ENCODE data around the gene FOXP2. TPM values are rescaled to one million over a fixed set of nuclear protein-coding genes. Genes with fewer than 3 reads are reported as not detected.

The FOXP2 gene
- total and polyA plus RNA-seq, 2 donors (not counting 3 experiments of a cell fraction or from before 2014, with no cell fraction given), result 0.37 to 2.7 TPM

DNA sequence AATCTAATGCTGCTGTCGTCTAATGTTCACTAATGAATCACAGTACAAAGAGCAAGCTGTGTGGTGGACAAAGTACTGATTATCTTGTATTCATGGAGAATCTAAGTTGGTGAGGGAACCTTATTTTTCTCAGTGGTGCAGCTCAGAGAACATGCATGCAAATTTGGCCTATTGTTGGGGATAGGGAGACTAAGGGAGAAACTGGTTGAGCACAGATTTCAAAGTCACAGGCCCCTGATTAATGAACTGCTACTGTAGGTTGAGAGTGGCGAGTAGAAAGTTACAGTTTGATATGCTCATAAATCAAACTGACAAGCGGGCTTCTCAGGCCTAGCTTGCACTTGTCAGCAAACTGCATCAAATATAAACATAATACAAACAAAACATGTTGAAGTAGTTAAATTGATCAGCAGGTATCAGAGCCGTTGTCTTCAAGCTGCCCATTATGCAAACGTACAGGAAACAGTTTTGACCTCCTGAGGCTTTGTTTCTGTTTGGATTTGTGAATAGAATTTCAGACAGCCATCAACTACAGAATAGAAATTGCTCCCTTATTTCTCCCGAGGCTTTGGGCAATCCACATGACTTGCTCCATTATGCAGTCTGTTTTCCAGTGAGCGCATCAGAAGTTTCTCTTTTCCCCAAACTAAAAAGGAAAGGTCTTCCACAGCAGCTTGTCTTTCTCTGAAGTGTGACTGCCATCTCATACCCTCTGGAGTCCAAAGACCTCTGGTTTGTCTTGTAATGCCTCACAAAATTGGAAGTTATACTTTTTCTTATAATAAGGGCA is 215.8 kb downstream of the FOXP2 start:
- no peak for TF ChIP-seq POLR2A (IDR thresholded peaks at IDR 0.05; ENCODE audit: low read depth, low read length)
- no peak for TF ChIP-seq JUN (IDR thresholded peaks at IDR 0.05; ENCODE audit: borderline replicate concordance, insufficient read depth, insufficient read length, low read depth)
- TF ChIP-seq, protein P1, sequence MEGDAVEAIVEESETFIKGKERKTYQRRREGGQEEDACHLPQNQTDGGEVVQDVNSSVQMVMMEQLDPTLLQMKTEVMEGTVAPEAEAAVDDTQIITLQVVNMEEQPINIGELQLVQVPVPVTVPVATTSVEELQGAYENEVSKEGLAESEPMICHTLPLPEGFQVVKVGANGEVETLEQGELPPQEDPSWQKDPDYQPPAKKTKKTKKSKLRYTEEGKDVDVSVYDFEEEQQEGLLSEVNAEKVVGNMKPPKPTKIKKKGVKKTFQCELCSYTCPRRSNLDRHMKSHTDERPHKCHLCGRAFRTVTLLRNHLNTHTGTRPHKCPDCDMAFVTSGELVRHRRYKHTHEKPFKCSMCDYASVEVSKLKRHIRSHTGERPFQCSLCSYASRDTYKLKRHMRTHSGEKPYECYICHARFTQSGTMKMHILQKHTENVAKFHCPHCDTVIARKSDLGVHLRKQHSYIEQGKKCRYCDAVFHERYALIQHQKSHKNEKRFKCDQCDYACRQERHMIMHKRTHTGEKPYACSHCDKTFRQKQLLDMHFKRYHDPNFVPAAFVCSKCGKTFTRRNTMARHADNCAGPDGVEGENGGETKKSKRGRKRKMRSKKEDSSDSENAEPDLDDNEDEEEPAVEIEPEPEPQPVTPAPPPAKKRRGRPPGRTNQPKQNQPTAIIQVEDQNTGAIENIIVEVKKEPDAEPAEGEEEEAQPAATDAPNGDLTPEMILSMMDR (IDR thresholded peaks at IDR 0.05; ENCODE audit: extremely low read depth in 1 of 2, insufficient read depth in 1 of 2, low read depth in 1 of 2, low read length in 2 of 2), result no peak
- TF ChIP-seq, protein P2, sequence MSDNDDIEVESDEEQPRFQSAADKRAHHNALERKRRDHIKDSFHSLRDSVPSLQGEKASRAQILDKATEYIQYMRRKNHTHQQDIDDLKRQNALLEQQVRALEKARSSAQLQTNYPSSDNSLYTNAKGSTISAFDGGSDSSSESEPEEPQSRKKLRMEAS (IDR thresholded peaks at IDR 0.05; ENCODE audit: insufficient read depth, insufficient read length), result no peak
- no peak for TF ChIP-seq GATA2 (IDR thresholded peaks at IDR 0.05; ENCODE audit: insufficient read depth, insufficient read length, low read depth, low read length)
- no peak for TF ChIP-seq POLR2AphosphoS5 (IDR thresholded peaks at IDR 0.05; ENCODE audit: insufficient read depth, low read depth, low read length)
- TF ChIP-seq EZH2 (IDR thresholded peaks at IDR 0.05; ENCODE audit: borderline replicate concordance, low read depth, low read length, severe bottlenecking), result no peak
- TF ChIP-seq MYC (IDR thresholded peaks at IDR 0.05; ENCODE audit: low read depth, low read length), result no peak
- TF ChIP-seq FOS (IDR thresholded peaks at IDR 0.05; ENCODE audit: borderline replicate concordance, insufficient read depth, low read length), result no peak
- ChIA-PET CTCF (interaction anchor here (0.9 to 2.5 kb wide), 4 partner anchors 10 to 204 kb away, joined by 3 to 5 read pairs (median 4); no protein-coding TSS in a partner anchor), POLR2A (no interaction called here)

More for the DNA sequence above, 215.8 kb downstream of the FOXP2 start:
- H3K9me1 ChIP-seq (replicated peaks; ENCODE audit: control insufficient read depth, extremely low read depth, insufficient read depth, low read length), result no peaks in the 10 kb centered on the region
- no peaks in the 10 kb centered on the region for H3K27me3 ChIP-seq (ENCODE audit: control insufficient read depth in 2 of 2, insufficient read depth in 2 of 2, low read length in 2 of 2)
- dilution Hi-C loops (cut with MboI; ENCODE audit: extremely low pct_ligation_motif_present, low sequenced_read_pairs) (no loop called here), intact Hi-C loops (cut with micrococcal nuclease) (no loop called here)
- H3K9ac ChIP-seq (replicated peaks; ENCODE audit: extremely low read depth, insufficient read depth, low read length), result no peak overlapping the region
- FAIRE-seq (no peak), DNase-seq (ENCODE audit: low read depth, low spot score) (no peak)
- no peaks in the 10 kb centered on the region for H4K20me1 ChIP-seq (replicated peaks; ENCODE audit: control insufficient read depth, extremely low read depth, insufficient read depth, low read length)
- no peak overlapping the region for H3K4me3 ChIP-seq (replicated peaks in 1 of 3; ENCODE audit: insufficient read depth in 1 of 3, low read depth in 1 of 3, low read length in 3 of 3)
- BruUV-seq (replicated peaks), result no TSS peak
- no peaks in the 10 kb centered on the region for H3K4me1 ChIP-seq (ENCODE audit: control insufficient read depth, extremely low read depth, insufficient read depth, low read length)
- no peaks in the 10 kb centered on the region for H3K9me3 ChIP-seq (replicated peaks; ENCODE audit: control insufficient read depth, insufficient read depth, low read length)
- no peaks in the 10 kb centered on the region for H3K79me2 ChIP-seq (ENCODE audit: control insufficient read depth, insufficient read depth, low read length)
- H2AFZ ChIP-seq (ENCODE audit: low read depth, low read length), result no peak overlapping the region
- H3K27ac ChIP-seq (ENCODE audit: insufficient read depth, low read depth, low read length), result no peak overlapping the region
- no peaks in the 10 kb centered on the region for H3K36me3 ChIP-seq (ENCODE audit: control insufficient read depth in 2 of 2, extremely low read depth in 1 of 2, insufficient read depth in 2 of 2, low read length in 2 of 2)
- no peak overlapping the region for H3K4me2 ChIP-seq (ENCODE audit: insufficient read depth, low read length)

All from endothelial cell of umbilical vein (primary cell).